KOPT-K1 (cell line): ENCODE measurements around the gene PLA2G4A.

Experiments
- H3K27ac ChIP-seq: fragments of 200-600 bp; sonication (generic); 2 replicates; pipeline ENCODE4 v1.5.1; 2016; ENCODE audit warnings: antibody characterized with exemption, mild to moderate bottlenecking, low read depth, low read length; ENCODE audit not compliant: poor library complexity, severe bottlenecking
- H3K36me3 ChIP-seq: fragments of 200-600 bp; sonication (generic); 2 replicates; pipeline ENCODE4 v1.5.1; 2017; ENCODE audit warnings: antibody characterized with exemption, mild to moderate bottlenecking, low read length, moderate library complexity; ENCODE audit not compliant: insufficient read depth
- H3K9me3 ChIP-seq: fragments of 200-600 bp; sonication (generic); 2 replicates; pipeline ENCODE4 v1.5.1; 2017; ENCODE audit warnings: antibody characterized with exemption, low read length, mild to moderate bottlenecking; ENCODE audit not compliant: insufficient read depth, poor library complexity, severe bottlenecking

The PLA2G4A gene

GRCh38 chr1:186948535-186948934 lies 119.8 kb downstream of the PLA2G4A start:
- no peaks in the 10 kb centered on the region for H3K36me3 ChIP-seq
- no peak overlapping the region for H3K27ac ChIP-seq
- no peaks in the 10 kb centered on the region for H3K9me3 ChIP-seq

GRCh38 chr1:186949173-186949572 lies 120.4 kb downstream of the PLA2G4A start:
- Histone ChIP-seq H3K36me3 (no peaks in the 10 kb centered on the region), H3K9me3 (no peaks in the 10 kb centered on the region), H3K27ac (no peak overlapping the region)

DNA sequence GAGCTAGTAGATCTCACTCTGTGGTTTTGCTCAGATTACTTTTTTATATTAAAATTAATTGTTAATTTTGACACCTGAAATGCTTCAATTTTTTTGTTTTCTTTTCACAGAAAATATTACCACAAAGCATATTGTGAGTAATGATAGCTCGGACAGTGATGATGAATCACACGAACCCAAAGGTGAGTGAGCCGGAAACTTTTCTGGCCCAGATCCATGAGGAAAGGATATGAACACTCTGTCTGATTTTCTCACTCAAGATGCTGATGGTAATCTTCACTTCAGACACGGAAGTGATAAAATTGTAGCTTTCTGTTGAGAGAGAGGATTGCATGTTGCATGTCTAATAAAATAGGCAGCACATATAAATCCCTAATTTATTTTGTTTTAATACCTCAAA lies 121.8 kb downstream of the PLA2G4A start:
- Histone ChIP-seq H3K27ac (no peak overlapping the region), H3K36me3 (no peaks in the 10 kb centered on the region), H3K9me3 (no peaks in the 10 kb centered on the region)

DNA sequence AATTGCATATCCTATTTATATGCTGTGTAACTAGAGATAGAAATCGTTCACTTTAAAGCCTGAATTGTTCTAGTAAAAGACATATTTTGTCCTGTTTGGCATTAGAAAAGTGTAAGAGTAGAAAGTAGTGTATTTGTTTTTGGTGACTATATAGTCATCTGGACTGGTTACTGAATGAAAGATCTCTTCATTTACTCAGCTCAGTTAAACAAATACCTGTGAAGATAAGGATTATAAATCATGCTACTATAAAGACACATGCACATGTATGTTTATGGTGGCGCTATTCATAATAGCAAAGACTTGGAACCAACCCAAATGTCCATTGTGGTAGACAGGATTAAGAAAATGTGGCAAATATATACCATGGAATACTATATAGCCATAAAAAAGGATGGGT lies 125.1 kb downstream of the PLA2G4A start:
- no peak overlapping the region for H3K27ac ChIP-seq
- H3K9me3 ChIP-seq: no peaks in the 10 kb centered on the region
- H3K36me3 ChIP-seq: no peaks in the 10 kb centered on the region

- Histone ChIP-seq H3K27ac (no peak overlapping the region), H3K36me3 (no peaks in the 10 kb centered on the region), H3K9me3 (no peaks in the 10 kb centered on the region)
Measured at GRCh38 chr1:186957314-186957713, 128.6 kb downstream of the PLA2G4A start.

DNA sequence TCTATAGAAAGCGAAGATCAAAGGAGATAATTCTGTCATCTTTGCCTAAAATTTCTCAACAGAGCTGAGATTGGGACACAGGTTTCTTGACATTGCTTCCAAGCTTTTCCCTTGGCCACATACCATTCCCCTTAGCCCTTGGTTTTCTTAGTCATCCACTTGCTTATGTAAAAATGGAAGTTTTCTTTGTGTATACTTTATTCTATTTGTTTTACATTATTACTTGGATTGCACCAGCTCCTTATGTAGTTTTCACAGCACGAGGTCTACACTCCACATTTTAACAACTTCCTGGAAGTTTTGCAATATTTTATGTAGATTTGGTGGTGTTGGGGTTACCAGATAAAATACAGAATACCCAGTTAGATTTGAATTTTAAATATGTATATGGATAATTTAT lies 129.8 kb downstream of the PLA2G4A start:
- no peaks in the 10 kb centered on the region for H3K36me3 ChIP-seq
- no peak overlapping the region for H3K27ac ChIP-seq
- no peaks in the 10 kb centered on the region for H3K9me3 ChIP-seq

DNA sequence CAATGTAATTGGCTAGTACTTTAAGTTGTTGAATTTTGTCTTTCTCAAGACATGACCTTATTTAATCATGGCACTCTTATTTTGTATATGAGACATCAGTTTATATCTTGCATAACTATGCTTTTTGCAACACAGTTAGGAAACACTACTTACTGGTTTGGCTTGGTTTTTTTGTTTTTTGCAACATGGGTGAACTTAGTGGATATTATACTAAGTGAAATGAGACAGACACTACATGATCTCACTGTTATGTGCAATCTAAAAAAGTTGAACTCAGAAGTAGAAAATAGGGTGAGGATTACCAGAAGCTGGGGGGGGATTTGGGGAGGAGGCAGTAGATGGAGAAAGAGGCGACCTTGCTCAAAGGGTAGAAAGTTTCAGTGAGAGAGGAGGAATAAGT lies 132.1 kb downstream of the PLA2G4A start:
- Histone ChIP-seq H3K36me3 (no peaks in the 10 kb centered on the region), H3K27ac (no peak overlapping the region), H3K9me3 (no peaks in the 10 kb centered on the region)

- Histone ChIP-seq H3K36me3 (no peaks in the 10 kb centered on the region), H3K9me3 (no peaks in the 10 kb centered on the region), H3K27ac (no peak overlapping the region)
Measured at GRCh38 chr1:186965847-186966246, 137.1 kb downstream of the PLA2G4A start.

- Histone ChIP-seq H3K36me3 (no peaks in the 10 kb centered on the region), H3K27ac (no peak overlapping the region), H3K9me3 (no peaks in the 10 kb centered on the region)
Measured at GRCh38 chr1:186966456-186966855, 137.7 kb downstream of the PLA2G4A start.

DNA sequence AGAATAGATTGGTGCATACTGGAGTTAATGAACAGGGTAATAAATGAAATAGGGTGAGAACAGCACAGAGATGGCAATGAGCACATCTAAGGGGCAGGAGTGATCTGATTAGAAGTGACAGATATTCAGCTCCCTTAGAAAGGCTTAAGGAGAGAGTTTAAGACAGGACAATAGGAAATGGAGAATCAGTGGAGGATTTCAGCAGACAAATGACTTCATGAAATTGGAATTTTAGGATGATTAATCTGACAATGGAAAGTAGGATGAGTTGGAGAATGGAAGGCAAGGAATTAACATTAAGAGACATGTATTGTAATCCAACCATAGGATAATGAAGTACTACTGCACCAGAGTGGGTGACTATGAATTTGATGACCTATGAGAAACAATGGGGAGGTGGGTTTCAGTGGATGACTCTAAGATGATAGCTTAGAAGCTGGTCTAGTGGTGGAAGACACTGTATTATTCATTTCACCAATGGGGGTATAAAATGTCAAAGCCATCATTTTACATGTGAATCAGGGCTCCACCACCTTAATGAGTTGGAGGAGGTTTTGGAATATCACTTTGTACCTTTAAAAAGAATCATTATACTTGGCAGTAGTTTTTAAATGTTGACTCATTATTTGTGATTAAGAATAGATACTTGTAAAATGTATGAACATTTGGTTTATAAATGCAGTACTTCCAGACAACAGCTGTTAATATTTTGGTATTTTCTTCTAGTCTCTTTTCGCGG lies 139.1 kb downstream of the PLA2G4A start:
- Histone ChIP-seq H3K9me3 (no peaks in the 10 kb centered on the region), H3K27ac (no peak overlapping the region), H3K36me3 (no peaks in the 10 kb centered on the region)

GRCh38 chr1:186974774-186975181 lies 146.0 kb downstream of the PLA2G4A start:
- H3K27ac ChIP-seq: no peak overlapping the region

GRCh38 chr1:186975220-186975619 lies 146.5 kb downstream of the PLA2G4A start:
- Histone ChIP-seq H3K36me3 (no peaks in the 10 kb centered on the region), H3K27ac (no peak overlapping the region), H3K9me3 (no peaks in the 10 kb centered on the region)

More at GRCh38 chr1:186974774-186975181, 146.0 kb downstream of the PLA2G4A start:
- H3K36me3 ChIP-seq: no peaks in the 10 kb centered on the region
- H3K9me3 ChIP-seq: no peaks in the 10 kb centered on the region

- H3K27ac ChIP-seq: no peak overlapping the region
- no peaks in the 10 kb centered on the region for H3K36me3 ChIP-seq
- no peaks in the 10 kb centered on the region for H3K9me3 ChIP-seq
Measured at GRCh38 chr1:186976700-186977099, 148.0 kb downstream of the PLA2G4A start.

- Histone ChIP-seq H3K9me3 (no peaks in the 10 kb centered on the region), H3K36me3 (no peaks in the 10 kb centered on the region), H3K27ac (no peak overlapping the region)
Measured at GRCh38 chr1:186977266-186977957, 148.7 kb downstream of the PLA2G4A start.

- H3K9me3 ChIP-seq: no peaks in the 10 kb centered on the region
- H3K27ac ChIP-seq: no peak overlapping the region
- H3K36me3 ChIP-seq: no peaks in the 10 kb centered on the region
Measured at GRCh38 chr1:186978596-186979556, 150.1 kb downstream of the PLA2G4A start.
